ENCODE data around the gene ZNF805.
"Not testable (repeated sequence)": the region's sequence is repeated elsewhere in the genome, so short reads cannot be mapped to it uniquely, and the experiment has no call there.

ZNF805 gene

GRCh38 chr19:57240311-57241090, at the start of gene ZNF805:
Gene ZNF805, plus strand, starts transcription at chr19:57240632. Its CDS starts 260 bp downstream, at chr19:57240892.
- Histone ChIP-seq H3K9me3 (ENCODE audit: control insufficient read depth, insufficient read depth, low read length) (no peaks in the 10 kb centered on the region), H3K9ac (ENCODE audit: low read depth, low read length) (peak within 1 kb of the TSS; percentile 97), H3K4me1 (ENCODE audit: insufficient read depth, low read length) (no peaks in the 10 kb centered on the region), H3K36me3 (ENCODE audit: insufficient read depth, low read length) (no peaks in the 10 kb centered on the region; the same call in 1 of the 2 replicates)

- Histone ChIP-seq H3K9me3 (ENCODE audit: control insufficient read depth, insufficient read depth, low read length) (no peaks in the 10 kb centered on the region), H3K36me3 (ENCODE audit: insufficient read depth, low read length) (peaks cover 14% of the 10 kb centered on the region; the same call in 1 of the 2 replicates), H3K9ac (ENCODE audit: low read depth, low read length) (peak within 1 kb of the TSS; percentile 91), H3K4me1 (ENCODE audit: insufficient read depth, low read length) (no peaks in the 10 kb centered on the region)
Observed at GRCh38 chr19:57191141-57192076, 49.0 kb upstream of the ZNF805 start, which contains the start of gene ZNF264. Gene ZNF264, plus strand, starts transcription at chr19:57191500. Its CDS starts 414 bp downstream, at chr19:57191914.

GRCh38 chr19:57192077-57192420, 48.4 kb upstream of the ZNF805 start:
- Histone ChIP-seq H3K4me1 (ENCODE audit: insufficient read depth, low read length) (no peaks in the 10 kb centered on the region), H3K9ac (ENCODE audit: low read depth, low read length) (peak overlapping the region; percentile 91), H3K9me3 (ENCODE audit: control insufficient read depth, insufficient read depth, low read length) (no peaks in the 10 kb centered on the region), H3K36me3 (ENCODE audit: insufficient read depth, low read length) (peaks cover 14% of the 10 kb centered on the region; the same call in 1 of the 2 replicates)

- Histone ChIP-seq H3K9me3 (ENCODE audit: control insufficient read depth, insufficient read depth, low read length) (no peaks in the 10 kb centered on the region), H3K36me3 (ENCODE audit: insufficient read depth, low read length) (peaks cover 14% of the 10 kb centered on the region; the same call in 1 of the 2 replicates), H3K9ac (ENCODE audit: low read depth, low read length) (no peak overlapping the region), H3K4me1 (ENCODE audit: insufficient read depth, low read length) (no peaks in the 10 kb centered on the region)
Observed at GRCh38 chr19:57192993-57193392, 47.4 kb upstream of the ZNF805 start.

- not testable (repeated sequence) for H3K4me1 ChIP-seq (ENCODE audit: insufficient read depth, low read length); H3K9ac ChIP-seq (ENCODE audit: low read depth, low read length); H3K9me3 ChIP-seq (ENCODE audit: control insufficient read depth, insufficient read depth, low read length)
- H3K36me3 ChIP-seq (ENCODE audit: insufficient read depth, low read length), result peaks cover 14% of the 10 kb centered on the region; the same call in 1 of the 2 replicates
Observed at GRCh38 chr19:57197874-57198273, 42.6 kb upstream of the ZNF805 start.

GRCh38 chr19:57202160-57202559, 38.3 kb upstream of the ZNF805 start:
- Histone ChIP-seq H3K9me3 (ENCODE audit: control insufficient read depth, insufficient read depth, low read length) (no peaks in the 10 kb centered on the region), H3K4me1 (ENCODE audit: insufficient read depth, low read length) (no peaks in the 10 kb centered on the region), H3K36me3 (ENCODE audit: insufficient read depth, low read length) (peaks cover 4% of the 10 kb centered on the region), H3K9ac (ENCODE audit: low read depth, low read length) (no peak overlapping the region)

- Histone ChIP-seq H3K9me3 (ENCODE audit: control insufficient read depth, insufficient read depth, low read length) (no peaks in the 10 kb centered on the region), H3K9ac (ENCODE audit: low read depth, low read length) (no peak overlapping the region), H3K36me3 (ENCODE audit: insufficient read depth, low read length) (peaks cover 23% of the 10 kb centered on the region)
Observed at GRCh38 chr19:57210381-57210780, 30.1 kb upstream of the ZNF805 start.

GRCh38 chr19:57212109-57212508, 28.3 kb upstream of the ZNF805 start:
- H3K9me3 ChIP-seq (ENCODE audit: control insufficient read depth, insufficient read depth, low read length), result no peaks in the 10 kb centered on the region
- H3K9ac ChIP-seq (ENCODE audit: low read depth, low read length), result no peak overlapping the region
- H3K4me1 ChIP-seq (ENCODE audit: insufficient read depth, low read length), result no peaks in the 10 kb centered on the region
- H3K36me3 ChIP-seq (ENCODE audit: insufficient read depth, low read length), result peaks cover 19% of the 10 kb centered on the region

More at GRCh38 chr19:57210381-57210780, 30.1 kb upstream of the ZNF805 start:
- H3K4me1 ChIP-seq (ENCODE audit: insufficient read depth, low read length), result no peaks in the 10 kb centered on the region

- Histone ChIP-seq H3K9me3 (ENCODE audit: control insufficient read depth, insufficient read depth, low read length) (no peaks in the 10 kb centered on the region), H3K4me1 (ENCODE audit: insufficient read depth, low read length) (no peaks in the 10 kb centered on the region), H3K9ac (ENCODE audit: low read depth, low read length) (no peak overlapping the region), H3K36me3 (ENCODE audit: insufficient read depth, low read length) (no peaks in the 10 kb centered on the region)
Observed at GRCh38 chr19:57227502-57227901, 12.9 kb upstream of the ZNF805 start.

- Histone ChIP-seq H3K9ac (ENCODE audit: low read depth, low read length) (peak overlapping the region; percentile 86; the same call in 1 of the 2 replicates), H3K36me3 (ENCODE audit: insufficient read depth, low read length) (no peaks in the 10 kb centered on the region; the same call in none of the 2 replicates), H3K4me1 (ENCODE audit: insufficient read depth, low read length) (no peaks in the 10 kb centered on the region), H3K9me3 (ENCODE audit: control insufficient read depth, insufficient read depth, low read length) (no peaks in the 10 kb centered on the region)
Observed at GRCh38 chr19:57231686-57232085, 8.7 kb upstream of the ZNF805 start.

- H3K9me3 ChIP-seq (ENCODE audit: control insufficient read depth, insufficient read depth, low read length), result no peaks in the 10 kb centered on the region
- no peaks in the 10 kb centered on the region for H3K4me1 ChIP-seq (ENCODE audit: insufficient read depth, low read length)
- no peaks in the 10 kb centered on the region; the same call in none of the 2 replicates for H3K36me3 ChIP-seq (ENCODE audit: insufficient read depth, low read length)
- no peak overlapping the region for H3K9ac ChIP-seq (ENCODE audit: low read depth, low read length)
Observed at GRCh38 chr19:57233207-57233606, 7.2 kb upstream of the ZNF805 start.

GRCh38 chr19:57239982-57240310, 486 bp upstream of the ZNF805 start:
- H3K36me3 ChIP-seq (ENCODE audit: insufficient read depth, low read length), result no peaks in the 10 kb centered on the region; the same call in none of the 2 replicates
- no peaks in the 10 kb centered on the region for H3K9me3 ChIP-seq (ENCODE audit: control insufficient read depth, insufficient read depth, low read length)
- no peaks in the 10 kb centered on the region for H3K4me1 ChIP-seq (ENCODE audit: insufficient read depth, low read length)
- peak overlapping the region; percentile 97 for H3K9ac ChIP-seq (ENCODE audit: low read depth, low read length)

GRCh38 chr19:57241176-57241575, 744 bp downstream of the ZNF805 start:
- no peaks in the 10 kb centered on the region for H3K9me3 ChIP-seq (ENCODE audit: control insufficient read depth, insufficient read depth, low read length)
- H3K9ac ChIP-seq (ENCODE audit: low read depth, low read length), result peak overlapping the region; percentile 97
- no peaks in the 10 kb centered on the region for H3K4me1 ChIP-seq (ENCODE audit: insufficient read depth, low read length)
- no peaks in the 10 kb centered on the region; the same call in 1 of the 2 replicates for H3K36me3 ChIP-seq (ENCODE audit: insufficient read depth, low read length)

- no peaks in the 10 kb centered on the region; the same call in 1 of the 2 replicates for H3K36me3 ChIP-seq (ENCODE audit: insufficient read depth, low read length)
- no peaks in the 10 kb centered on the region for H3K9me3 ChIP-seq (ENCODE audit: control insufficient read depth, insufficient read depth, low read length)
- H3K4me1 ChIP-seq (ENCODE audit: insufficient read depth, low read length), result no peaks in the 10 kb centered on the region
- no peak overlapping the region for H3K9ac ChIP-seq (ENCODE audit: low read depth, low read length)
Observed at GRCh38 chr19:57242821-57243220, 2.4 kb downstream of the ZNF805 start.
